GM10266 (cell line): ENCODE data around the gene SULT4A1.

Experiments
- DNase-seq: peaks from one replicate; pipeline ENCODE4 v3.0.0; 2012; ENCODE audit errors: extremely low spot score
- TF ChIP-seq, protein P1 (sequence below): IDR thresholded peaks from 2 replicates; pipeline ENCODE4 v1.5.1; 2012; ENCODE audit warnings: mild to moderate bottlenecking, low read depth; ENCODE audit not compliant: control insufficient read depth, insufficient read depth; ENCODE audit errors: missing control alignments

SULT4A1 gene

DNA sequence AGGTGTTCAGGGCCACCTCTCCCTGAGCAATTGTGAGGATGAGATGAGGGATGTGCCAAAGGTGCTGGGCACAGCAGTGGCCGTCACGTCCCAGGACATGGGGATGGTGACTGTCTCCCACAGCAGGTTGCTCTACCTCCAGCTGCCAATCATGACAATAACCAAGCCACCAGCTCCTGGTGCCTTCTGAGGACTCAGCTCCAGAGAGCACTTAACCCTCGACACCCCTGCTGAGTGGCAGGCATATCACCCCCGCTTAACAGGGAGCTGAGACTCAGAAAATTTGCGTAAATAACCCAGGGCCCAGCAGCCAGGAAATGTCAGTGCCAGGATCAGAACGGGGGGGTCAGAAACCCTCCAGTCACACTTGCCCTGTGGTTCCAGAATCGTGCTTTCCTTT lies 37.9 kb upstream of the SULT4A1 start:
- TF ChIP-seq, protein P1, sequence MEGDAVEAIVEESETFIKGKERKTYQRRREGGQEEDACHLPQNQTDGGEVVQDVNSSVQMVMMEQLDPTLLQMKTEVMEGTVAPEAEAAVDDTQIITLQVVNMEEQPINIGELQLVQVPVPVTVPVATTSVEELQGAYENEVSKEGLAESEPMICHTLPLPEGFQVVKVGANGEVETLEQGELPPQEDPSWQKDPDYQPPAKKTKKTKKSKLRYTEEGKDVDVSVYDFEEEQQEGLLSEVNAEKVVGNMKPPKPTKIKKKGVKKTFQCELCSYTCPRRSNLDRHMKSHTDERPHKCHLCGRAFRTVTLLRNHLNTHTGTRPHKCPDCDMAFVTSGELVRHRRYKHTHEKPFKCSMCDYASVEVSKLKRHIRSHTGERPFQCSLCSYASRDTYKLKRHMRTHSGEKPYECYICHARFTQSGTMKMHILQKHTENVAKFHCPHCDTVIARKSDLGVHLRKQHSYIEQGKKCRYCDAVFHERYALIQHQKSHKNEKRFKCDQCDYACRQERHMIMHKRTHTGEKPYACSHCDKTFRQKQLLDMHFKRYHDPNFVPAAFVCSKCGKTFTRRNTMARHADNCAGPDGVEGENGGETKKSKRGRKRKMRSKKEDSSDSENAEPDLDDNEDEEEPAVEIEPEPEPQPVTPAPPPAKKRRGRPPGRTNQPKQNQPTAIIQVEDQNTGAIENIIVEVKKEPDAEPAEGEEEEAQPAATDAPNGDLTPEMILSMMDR = no peak
- DNase-seq = no peak

DNA sequence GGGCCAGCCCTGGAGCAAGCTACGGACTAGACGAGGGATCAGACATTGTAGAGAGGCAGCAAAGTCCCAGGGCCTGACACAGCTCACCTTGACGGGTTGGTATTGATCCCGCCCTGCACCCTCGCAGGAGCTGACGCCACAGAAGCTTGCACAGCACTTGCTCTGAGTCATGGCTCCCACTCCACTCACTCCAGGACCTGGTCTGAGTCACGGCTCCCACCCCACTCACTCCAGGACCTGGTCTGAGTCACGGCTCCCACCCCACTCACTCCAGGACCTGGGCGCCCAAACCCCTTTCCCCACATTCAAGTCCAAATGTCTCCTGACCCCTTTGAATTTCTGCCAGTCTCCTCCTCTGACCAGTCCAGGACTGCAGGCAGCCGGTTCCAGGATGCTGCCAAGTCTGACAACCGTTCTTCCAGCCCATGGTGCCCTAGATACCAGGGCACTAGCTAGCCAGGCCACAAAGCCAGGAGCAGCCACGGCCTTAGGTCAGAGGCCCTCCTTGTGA lies 35.5 kb upstream of the SULT4A1 start:
- TF ChIP-seq, protein P1 = no peak
- DNase-seq = no peak

DNA sequence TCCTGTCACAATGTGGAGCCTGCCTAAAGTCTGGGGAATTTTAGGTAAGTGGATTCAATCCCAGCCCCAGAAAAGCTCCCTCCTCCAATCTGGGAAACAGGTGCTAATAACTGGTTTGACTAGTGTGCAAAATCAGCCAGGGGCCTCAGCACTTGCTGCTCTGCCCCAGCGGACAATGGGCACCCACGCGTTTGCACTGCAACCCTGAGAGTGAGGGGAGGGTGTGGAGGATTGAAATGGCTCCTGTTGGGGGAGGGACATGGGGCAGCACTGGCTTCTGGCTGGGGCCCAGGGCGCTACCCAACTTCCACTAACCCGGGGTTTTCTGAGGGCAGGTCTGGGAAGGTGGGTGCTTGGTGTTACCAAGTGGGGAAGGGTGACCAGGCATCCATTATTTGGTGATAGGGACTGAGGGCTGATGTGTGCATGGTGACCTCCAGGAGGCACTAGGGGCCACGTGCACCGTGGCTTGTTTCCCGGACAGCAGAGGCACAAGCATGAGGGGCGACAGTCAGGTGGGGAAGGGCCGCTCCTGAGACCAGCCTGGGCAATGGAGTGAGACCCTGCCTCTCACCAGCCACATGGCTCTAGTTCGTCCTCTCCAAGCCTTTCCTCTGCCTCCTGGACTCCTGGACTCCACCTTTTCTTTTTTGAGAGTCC lies 33.8 kb upstream of the SULT4A1 start:
- TF ChIP-seq, protein P1 = no peak
- no peak for DNase-seq

DNA sequence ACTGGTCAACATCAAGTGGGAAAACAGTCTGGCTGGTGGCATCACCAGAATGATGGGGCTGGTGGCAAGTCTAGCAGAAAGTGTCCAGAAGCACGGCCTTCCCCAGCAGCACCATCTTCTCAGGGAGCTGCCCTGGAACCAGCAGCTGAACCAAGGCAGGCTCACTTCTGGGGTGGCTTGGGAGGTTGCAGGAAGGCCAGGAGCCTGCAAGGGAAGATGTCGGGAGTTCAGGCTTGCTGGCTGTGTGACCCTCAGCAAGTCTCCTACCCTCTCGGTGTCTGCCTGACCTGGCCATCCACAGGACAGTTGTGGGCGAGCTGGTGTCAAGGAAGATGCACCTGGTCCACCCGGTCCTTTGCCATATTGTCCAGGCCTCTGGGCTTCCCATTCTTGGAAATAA lies 31.8 kb upstream of the SULT4A1 start:
- no peak for DNase-seq
- TF ChIP-seq, protein P1 = no peak

DNA sequence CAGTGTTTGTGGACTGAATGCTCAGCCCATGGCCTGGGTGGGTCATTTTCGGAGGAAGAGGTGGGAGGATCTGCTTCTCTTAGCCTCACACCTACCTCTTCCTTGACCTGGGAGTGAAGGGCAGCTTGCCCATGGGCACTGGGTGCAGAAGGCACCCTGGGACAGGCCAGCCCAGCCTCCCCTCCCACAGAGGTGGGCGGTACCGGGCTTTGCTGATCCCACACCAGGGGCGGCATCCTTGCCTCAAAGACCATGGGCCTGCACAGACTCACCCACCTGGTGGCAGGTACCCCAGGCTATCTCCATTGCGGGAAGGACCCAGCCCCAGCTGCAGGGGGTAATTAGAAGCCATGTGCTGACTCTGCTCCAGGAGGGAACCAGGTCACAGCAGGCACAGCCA lies 31.0 kb upstream of the SULT4A1 start:
- no peak for DNase-seq
- TF ChIP-seq, protein P1 = no peak

DNA sequence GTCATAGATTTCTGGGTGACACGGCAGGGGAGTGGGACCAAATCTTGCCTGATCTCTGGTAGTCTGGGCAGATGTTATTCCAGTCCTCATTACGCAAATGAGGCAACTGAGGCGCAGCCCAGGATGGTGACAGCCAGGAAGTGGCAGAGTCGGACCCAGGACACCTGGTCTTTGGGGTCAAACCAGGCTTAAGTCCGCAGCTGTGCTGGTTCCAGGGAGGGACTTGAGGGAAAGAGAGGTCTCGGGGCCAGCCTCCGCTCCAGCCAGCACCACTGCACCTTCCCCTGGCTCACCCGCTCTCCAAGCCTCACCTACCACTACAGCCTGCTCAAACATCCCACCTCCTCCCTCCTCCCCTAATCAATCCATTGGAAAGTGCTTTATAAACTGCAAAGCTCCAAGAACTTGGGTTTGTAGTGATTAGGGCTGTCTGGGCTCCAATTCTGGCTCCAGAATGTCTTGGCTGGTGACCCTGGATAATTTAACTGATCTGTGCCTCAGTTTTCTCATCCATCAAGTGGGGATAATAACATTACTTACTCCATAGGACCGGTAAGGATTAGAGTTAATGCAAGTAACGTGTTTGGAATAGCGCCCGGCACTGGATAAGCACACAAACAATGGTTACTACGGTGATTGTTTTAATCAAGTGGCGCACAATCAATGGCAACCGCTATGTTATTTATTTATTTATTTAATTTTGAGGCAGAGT lies 30.0 kb upstream of the SULT4A1 start:
- TF ChIP-seq, protein P1 = no peak
- DNase-seq = no peak
